Trophoblast cell (in vitro differentiated cells and primary cell): ENCODE measurements around the gene SEPTIN3. TPM values are rescaled to one million over a fixed set of nuclear protein-coding genes. Genes with fewer than 3 reads are reported as not detected.
A peak's percentile ranks its signal among the peaks of the same experiment; 100 is the strongest.

Experiments used
- DNase-seq, 2 donors: peaks; one replicate each; pipeline ENCODE4 v3.0.0-alpha.2; 2016
- H2AFZ ChIP-seq: 2 replicates; pipeline ENCODE4 v1.6.1; 2013; ENCODE audit warnings: low read length, moderate library complexity, mild to moderate bottlenecking; ENCODE audit not compliant: insufficient read depth, poor library complexity
- H2AK5ac ChIP-seq: 2 replicates; pipeline ENCODE4 v1.6.1; 2013; ENCODE audit warnings: mild to moderate bottlenecking, low read length
- H2BK120ac ChIP-seq: 2 replicates; pipeline ENCODE4 v1.6.1; 2013; ENCODE audit warnings: low read length, mild to moderate bottlenecking, moderate library complexity; ENCODE audit not compliant: insufficient read depth, poor library complexity
- H2BK12ac ChIP-seq: 2 replicates; pipeline ENCODE4 v1.6.1; 2013; ENCODE audit warnings: mild to moderate bottlenecking, low read length, moderate library complexity
- H2BK5ac ChIP-seq: 2 replicates; pipeline ENCODE4 v1.6.1; 2013; ENCODE audit warnings: low read length, low read depth, moderate library complexity, mild to moderate bottlenecking; ENCODE audit not compliant: poor library complexity
- H3K14ac ChIP-seq: 2 replicates; pipeline ENCODE4 v1.6.1; 2013; ENCODE audit warnings: mild to moderate bottlenecking, low read length
- H3K18ac ChIP-seq: 2 replicates; pipeline ENCODE4 v1.6.1; 2013; ENCODE audit warnings: mild to moderate bottlenecking, low read length
- H3K23ac ChIP-seq: 2 replicates; pipeline ENCODE4 v1.6.1; 2013; ENCODE audit warnings: low read length
- H3K27ac ChIP-seq: 2 replicates; pipeline ENCODE4 v1.5.1; 2013; ENCODE audit warnings: low read depth, mild to moderate bottlenecking, inconsistent platforms, low read length, moderate library complexity
- H3K27me3 ChIP-seq: 2 replicates; pipeline ENCODE4 v1.6.1; 2013; ENCODE audit warnings: inconsistent platforms, mild to moderate bottlenecking, low read length, moderate library complexity; ENCODE audit not compliant: insufficient read depth
- H3K36me3 ChIP-seq, 2 experiments: 1 replicate in 1 of 2; 2 replicates in 1 of 2; pipeline ENCODE4 v1.6.1; 2013; ENCODE audit warnings: low read length in 2 of 2, mild to moderate bottlenecking in 2 of 2, moderate library complexity in 1 of 2; ENCODE audit not compliant: insufficient read depth in 2 of 2, control insufficient read depth in 1 of 2
- H3K4ac ChIP-seq: 2 replicates; pipeline ENCODE4 v1.6.1; 2013; ENCODE audit warnings: low read depth, mild to moderate bottlenecking, low read length, moderate library complexity
- H3K4me1 ChIP-seq, 2 experiments: 1 replicate in 1 of 2; 2 replicates in 1 of 2; pipeline ENCODE4 v1.6.1; 2013; ENCODE audit warnings: low read length in 2 of 2, mild to moderate bottlenecking in 2 of 2, moderate library complexity in 1 of 2; ENCODE audit not compliant: insufficient read depth in 2 of 2, control insufficient read depth in 1 of 2
- H3K4me2 ChIP-seq: 2 replicates; pipeline ENCODE4 v1.6.1; 2013; ENCODE audit warnings: inconsistent platforms, mild to moderate bottlenecking, low read length, moderate library complexity
- H3K4me3 ChIP-seq: 2 replicates; pipeline ENCODE4 v1.5.1; 2013; ENCODE audit warnings: mild to moderate bottlenecking, low read depth, low read length, inconsistent platforms
- H3K79me1 ChIP-seq: one replicate; pipeline ENCODE4 v1.6.1; 2013; ENCODE audit warnings: low read length
- H3K79me2 ChIP-seq: 2 replicates; pipeline ENCODE4 v1.6.1; 2013; ENCODE audit warnings: low read length, mild to moderate bottlenecking; ENCODE audit not compliant: control insufficient read depth, insufficient read depth, poor library complexity
- H3K9ac ChIP-seq: 2 replicates; pipeline ENCODE4 v1.6.1; 2013; ENCODE audit warnings: mild to moderate bottlenecking, low read length
- H3K9me3 ChIP-seq: 2 replicates; pipeline ENCODE4 v1.6.1; 2013; ENCODE audit warnings: low read depth, mild to moderate bottlenecking, control low read depth, inconsistent platforms, low read length; ENCODE audit not compliant: insufficient read depth
- H4K12ac ChIP-seq: 2 replicates; pipeline ENCODE4 v1.6.1; 2013; ENCODE audit warnings: low read depth, mild to moderate bottlenecking, low read length, moderate library complexity
- H4K8ac ChIP-seq: 2 replicates; pipeline ENCODE4 v1.6.1; 2013; ENCODE audit warnings: low read depth, mild to moderate bottlenecking, low read length, moderate library complexity
- H4K91ac ChIP-seq: one replicate; pipeline ENCODE4 v1.6.1; 2013; ENCODE audit warnings: low read depth, mild to moderate bottlenecking, low read length, moderate library complexity
- WGBS: extraction: QIAGEN DNeasy Blood & Tissue Kit; methylation state at CpG from one replicate; pipeline ENCODE4 v1.1.7; 2013; ENCODE audit warnings: missing lambda C conversion rate; ENCODE audit not compliant: insufficient read length, insufficient coverage; ENCODE audit errors: extremely low coverage; 5-methylcytosine and 5-hydroxymethylcytosine counted together
- polyA plus RNA-seq: library from polyadenylated mRNA; stranded (reverse); fragments of 200-250 nt; gene quantifications from 2 replicates; pipeline ENCODE4 v1.2.3, GENCODE V29; 2013

Gene SEPTIN3, protein sequence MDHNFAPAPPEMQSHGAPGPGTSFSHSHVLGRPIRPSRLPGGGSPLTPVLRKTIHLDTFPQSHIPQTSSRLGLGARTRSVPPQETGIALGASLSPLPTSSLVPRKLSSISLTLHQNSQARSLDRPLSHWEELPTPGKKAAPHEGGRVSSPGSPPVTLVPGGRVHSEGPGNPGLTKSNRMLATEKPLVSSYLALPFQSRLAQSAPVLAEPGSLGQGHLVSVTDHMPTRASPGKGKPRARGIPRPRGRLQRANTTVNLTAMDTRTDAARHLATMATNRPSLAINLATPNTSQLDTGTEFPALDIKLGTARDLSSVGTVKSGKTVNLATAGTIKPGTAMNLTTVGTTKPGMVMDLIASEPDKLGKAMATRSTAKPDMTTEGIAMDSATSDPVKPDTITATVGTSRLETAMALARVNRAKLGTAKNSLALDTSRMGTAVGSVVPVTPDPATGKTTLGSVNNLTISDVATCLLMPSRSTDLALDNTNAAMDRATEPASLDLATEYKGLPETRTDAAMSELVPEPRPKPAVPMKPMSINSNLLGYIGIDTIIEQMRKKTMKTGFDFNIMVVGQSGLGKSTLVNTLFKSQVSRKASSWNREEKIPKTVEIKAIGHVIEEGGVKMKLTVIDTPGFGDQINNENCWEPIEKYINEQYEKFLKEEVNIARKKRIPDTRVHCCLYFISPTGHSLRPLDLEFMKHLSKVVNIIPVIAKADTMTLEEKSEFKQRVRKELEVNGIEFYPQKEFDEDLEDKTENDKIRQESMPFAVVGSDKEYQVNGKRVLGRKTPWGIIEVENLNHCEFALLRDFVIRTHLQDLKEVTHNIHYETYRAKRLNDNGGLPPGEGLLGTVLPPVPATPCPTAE
- polyA plus RNA-seq, result 4.4 TPM in 2 replicates

DNA sequence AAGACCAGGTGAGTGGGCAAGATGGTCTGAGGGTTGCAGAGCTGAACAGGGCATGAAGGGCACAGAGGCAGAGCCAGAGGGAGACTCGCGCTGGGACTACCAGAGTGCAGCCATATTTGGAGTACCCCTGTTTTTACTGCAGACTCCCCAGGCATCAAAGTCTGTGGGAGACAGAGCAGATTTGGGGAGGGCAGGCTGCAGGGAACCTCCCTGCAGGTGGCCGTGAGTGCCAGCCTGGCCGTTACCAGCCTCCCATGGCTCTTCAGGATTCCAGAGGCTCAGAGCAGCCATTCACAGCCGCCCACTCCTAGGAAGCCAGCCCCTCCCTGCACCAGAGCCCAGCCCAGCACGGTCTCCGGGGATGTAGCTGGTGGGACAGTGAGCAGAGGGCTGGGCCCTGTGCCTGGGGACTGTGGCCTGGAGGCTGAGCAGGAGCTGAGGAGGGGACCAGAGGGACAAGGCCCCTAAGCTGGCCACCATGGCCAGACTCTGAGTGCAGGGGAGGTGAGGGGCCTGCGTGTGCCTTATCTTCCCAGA lies at the start of gene SEPTIN3:
Gene SEPTIN3, plus strand, starts transcription at position 334 of the 537 bp plus-strand sequence. CDS start 2,050 bp downstream, outside the sequence.
- H3K36me3 ChIP-seq, result no peaks in the 10 kb centered on the region
- H2AK5ac ChIP-seq, result no peak within 1 kb of the TSS
- no peak within 1 kb of the TSS for H4K91ac ChIP-seq
- H3K79me1 ChIP-seq, result no peaks in the 10 kb centered on the region
- no peak within 1 kb of the TSS for H3K4me3 ChIP-seq
- DNase-seq, result no peak
- no peak within 1 kb of the TSS for H3K4ac ChIP-seq
- no peak within 1 kb of the TSS for H2AFZ ChIP-seq
- no peak within 1 kb of the TSS for H3K18ac ChIP-seq
- H3K4me2 ChIP-seq, result no peak within 1 kb of the TSS
- H3K9ac ChIP-seq, result no peak within 1 kb of the TSS
- H4K8ac ChIP-seq, result no peak within 1 kb of the TSS
- no peaks in the 10 kb centered on the region for H3K9me3 ChIP-seq
- no peak within 1 kb of the TSS for H3K23ac ChIP-seq
- no peaks in the 10 kb centered on the region for H3K79me2 ChIP-seq
- H4K12ac ChIP-seq, result no peak within 1 kb of the TSS
- H2BK5ac ChIP-seq, result no peak within 1 kb of the TSS
- no peak within 1 kb of the TSS for H3K14ac ChIP-seq
- no peaks in the 10 kb centered on the region for H3K4me1 ChIP-seq
- no peak within 1 kb of the TSS for H2BK120ac ChIP-seq
- WGBS, result no CpG with 5 or more reads among the region's 8 CpGs
- no peak within 1 kb of the TSS for H2BK12ac ChIP-seq
- H3K27me3 ChIP-seq, result no peaks in the 10 kb centered on the region
- H3K27ac ChIP-seq, result no peak within 1 kb of the TSS

GRCh38 chr22:41920271-41920976 lies 48.8 kb upstream of the SEPTIN3 start:
- Histone ChIP-seq H3K18ac (no peak overlapping the region), H3K4me2 (peak overlapping the region; percentile 21), H2BK5ac (no peak overlapping the region), H3K79me2 (no peaks in the 10 kb centered on the region), H3K14ac (no peak overlapping the region), H3K27me3 (peaks cover 32% of the 10 kb centered on the region), H2BK120ac (no peak overlapping the region), H3K4me3 (no peak overlapping the region), H4K91ac (no peak overlapping the region), H4K12ac (no peak overlapping the region), H3K23ac (no peak overlapping the region), H2AK5ac (no peak overlapping the region), H3K4me1 (peaks cover 7% of the 10 kb centered on the region in 2 experiments), H2BK12ac (no peak overlapping the region), H3K27ac (no peak overlapping the region), H3K9me3 (peaks cover under 1% of the 10 kb centered on the region), H3K79me1 (no peaks in the 10 kb centered on the region), H4K8ac (no peak overlapping the region), H3K9ac (no peak overlapping the region), H3K4ac (no peak overlapping the region), H3K36me3 (no peaks in the 10 kb centered on the region), H2AFZ (no peak overlapping the region)
- DNase-seq, result no peak
- no CpG with 5 or more reads among the region's 21 CpGs for WGBS

DNA sequence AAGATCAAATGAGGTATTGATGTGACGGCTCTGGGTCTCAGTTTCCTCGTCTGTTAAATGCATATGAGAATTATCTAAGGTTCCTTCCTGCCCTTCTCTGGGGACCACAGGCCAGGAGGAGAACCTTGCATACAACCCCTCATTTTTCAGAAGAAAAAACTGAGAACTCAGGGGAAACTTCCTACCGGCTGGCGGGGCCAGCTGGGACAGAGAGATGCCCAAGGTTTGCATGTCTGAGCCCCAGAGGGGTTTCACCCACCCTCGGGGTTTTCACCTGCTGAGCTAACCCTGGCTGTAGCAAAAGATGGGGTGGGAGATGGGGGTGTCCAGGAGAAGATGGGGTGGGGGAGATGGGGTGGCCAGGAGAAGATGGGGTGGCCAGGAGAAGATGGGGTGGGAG lies 46.9 kb upstream of the SEPTIN3 start:
- no peak overlapping the region for H3K23ac ChIP-seq

More for the DNA sequence above, 46.9 kb upstream of the SEPTIN3 start:
- no peak overlapping the region for H4K12ac ChIP-seq
- no peak overlapping the region for H3K27ac ChIP-seq
- peaks cover 2% of the 10 kb centered on the region for H3K79me2 ChIP-seq
- peaks cover 9 to 13% of the 10 kb centered on the region in 2 experiments for H3K4me1 ChIP-seq
- no peak overlapping the region for H2AFZ ChIP-seq
- H3K36me3 ChIP-seq, result no peaks in the 10 kb centered on the region
- H3K14ac ChIP-seq, result no peak overlapping the region
- H2BK12ac ChIP-seq, result no peak overlapping the region
- H3K18ac ChIP-seq, result no peak overlapping the region
- H3K27me3 ChIP-seq, result peaks cover 28% of the 10 kb centered on the region
- H3K79me1 ChIP-seq, result peaks cover 3% of the 10 kb centered on the region
- H2AK5ac ChIP-seq, result no peak overlapping the region
- H3K4me3 ChIP-seq, result no peak overlapping the region
- DNase-seq, result no peak
- no peak overlapping the region for H2BK5ac ChIP-seq
- peaks cover 2% of the 10 kb centered on the region for H3K9me3 ChIP-seq
- no peak overlapping the region for H3K4me2 ChIP-seq
- H4K91ac ChIP-seq, result no peak overlapping the region
- no peak overlapping the region for H3K4ac ChIP-seq
- H2BK120ac ChIP-seq, result no peak overlapping the region
- no peak overlapping the region for H4K8ac ChIP-seq
- no peak overlapping the region for H3K9ac ChIP-seq
- no CpG with 5 or more reads among the region's 5 CpGs for WGBS
